Thoracic aorta (tissue), 2 donors: ENCODE results near the gene CTSA. TPM values are rescaled to one million over a fixed set of nuclear protein-coding genes. Genes with fewer than 3 reads are reported as not detected.

Experiments used
- ATAC-seq: fragments of 150-250 bp; one replicate; pipeline ENCODE4 v1.8.0; 2017; ENCODE audit warnings: low read depth; ENCODE audit not compliant: insufficient number of reproducible peaks, low FRiP score
- DNase-seq: peaks from one replicate; pipeline ENCODE4 v3.0.0-alpha.2; 2020; ENCODE audit warnings: low spot score
- H3K27ac ChIP-seq, 2 donors: fragments of 200-600 bp; sonication (generic); 1 replicate in 1 of 2; 2 replicates in 1 of 2; pipeline ENCODE4 v1.5.1; 2016; ENCODE audit warnings: mild to moderate bottlenecking in 2 of 2, moderate library complexity in 2 of 2
- H3K27me3 ChIP-seq: fragments of 200-600 bp; sonication (generic); replicated peaks from 2 replicates; pipeline ENCODE4 v1.6.0; 2016; ENCODE audit warnings: mild to moderate bottlenecking; ENCODE audit not compliant: insufficient read depth
- H3K36me3 ChIP-seq: fragments of 200-600 bp; sonication (generic); one replicate; pipeline ENCODE4 v1.5.1; 2016
- H3K4me1 ChIP-seq, 2 donors: fragments of 200-600 bp; sonication (generic); 1 replicate in 1 of 2; 2 replicates in 1 of 2; pipeline versions ENCODE4 v1.5.1 to v1.6.0; 2016; ENCODE audit warnings: low read depth in 2 of 2, mild to moderate bottlenecking in 1 of 2; ENCODE audit not compliant: control insufficient read depth in 1 of 2
- H3K4me3 ChIP-seq: fragments of 200-600 bp; sonication (generic); 2 replicates; pipeline ENCODE4 v1.5.1; 2016; ENCODE audit warnings: mild to moderate bottlenecking
- H3K9me3 ChIP-seq: fragments of 200-600 bp; sonication (generic); 2 replicates; pipeline ENCODE4 v1.5.1; 2016
- CTCF ChIP-seq: fragments of 200-600 bp; sonication (generic); IDR thresholded peaks from one replicate; pipeline ENCODE4 v1.5.1; 2019; ENCODE audit warnings: antibody characterized with exemption
- total RNA-seq, 2 donors: library from RNA; depleted of rRNA; stranded (reverse); fragments of >200 nt; gene quantifications; one replicate each; pipeline versions ENCODE4 v1.1.0 to v1.2.3, GENCODE V29; 2016

The CTSA gene
- total RNA-seq, 2 donors from 2014 or later, result 73.7 to 109 TPM

- Histone ChIP-seq H3K27me3 (no peaks in the 10 kb centered on the region), H3K9me3 (no peaks in the 10 kb centered on the region), H3K4me1 (peaks cover 6 to 23% of the 10 kb centered on the region in 2 donors), H3K27ac (no peak overlapping the region), H3K36me3 (no peaks in the 10 kb centered on the region), H3K4me3 (peak overlapping the region; percentile 5)
- DNase-seq, result no peak
- TF ChIP-seq CTCF, result no peak
- no peak for ATAC-seq
Observed at GRCh38 chr20:45909336-45909808, 18.2 kb downstream of the CTSA start.

- peak overlapping the region; percentile 81 for H3K4me3 ChIP-seq
- no peak for ATAC-seq
- TF ChIP-seq CTCF, result no peak
Observed at GRCh38 chr20:45909817-45910669, 18.9 kb downstream of the CTSA start.

GRCh38 chr20:45910670-45911485 lies 19.7 kb downstream of the CTSA start:
- Histone ChIP-seq H3K4me3 (peak overlapping the region; percentile 81), H3K36me3 (no peaks in the 10 kb centered on the region), H3K27me3 (no peaks in the 10 kb centered on the region), H3K9me3 (no peaks in the 10 kb centered on the region), H3K27ac (peak overlapping the region; percentile 55 to 71), H3K4me1 (peaks cover 6 to 23% of the 10 kb centered on the region in 2 donors)
- ATAC-seq (peak; percentile 95), DNase-seq (peak; percentile 93)
- TF ChIP-seq CTCF, result no peak

More at GRCh38 chr20:45909817-45910669, 18.9 kb downstream of the CTSA start:
- Histone ChIP-seq H3K36me3 (no peaks in the 10 kb centered on the region), H3K27me3 (no peaks in the 10 kb centered on the region), H3K9me3 (no peaks in the 10 kb centered on the region), H3K4me1 (peaks cover 6 to 23% of the 10 kb centered on the region in 2 donors), H3K27ac (peak overlapping the region in 1 of 2 donors; percentile 20)
- DNase-seq, result no peak

GRCh38 chr20:45911486-45912343 lies 20.6 kb downstream of the CTSA start, which contains the start of gene PLTP:
TSS of gene PLTP (minus strand) at chr20:45912155. CDS start at chr20:45911452, 703 bp downstream.
- ATAC-seq, result peak; percentile 2
- H3K36me3 ChIP-seq, result no peaks in the 10 kb centered on the region
- peak within 1 kb of the TSS; percentile 55 to 71 for H3K27ac ChIP-seq
- no peaks in the 10 kb centered on the region for H3K9me3 ChIP-seq
- H3K27me3 ChIP-seq, result no peaks in the 10 kb centered on the region
- peaks cover 6 to 23% of the 10 kb centered on the region in 2 donors for H3K4me1 ChIP-seq
- DNase-seq, result no peak
- peak within 1 kb of the TSS; percentile 81 for H3K4me3 ChIP-seq
- no peak for TF ChIP-seq CTCF
